ENCODE measurements around the gene SGCG. TPM values are rescaled to one million over a fixed set of nuclear protein-coding genes. Genes with fewer than 3 reads are reported as not detected.

Gene SGCG
- polyA plus RNA-seq, 1 donor from 2014 or later: not detected

DNA sequence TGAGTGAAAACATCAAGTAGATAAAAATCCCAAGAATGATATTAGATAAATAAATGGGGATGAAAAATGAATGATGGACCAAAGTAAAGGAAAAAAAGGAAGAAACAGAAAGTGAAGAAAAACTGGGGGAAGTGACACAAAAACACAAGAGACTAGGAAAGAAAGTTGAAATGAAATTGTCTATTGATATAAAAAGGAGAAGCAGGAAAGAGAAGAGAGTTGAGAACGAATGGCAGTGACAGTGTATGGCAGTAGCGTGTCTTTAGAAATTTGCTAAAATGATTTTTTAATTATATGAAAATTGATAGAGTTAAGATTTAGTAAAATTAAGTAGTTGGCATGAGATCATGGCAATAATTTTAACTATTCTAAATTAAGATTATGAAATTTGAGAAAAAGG lies 36.3 kb upstream of the SGCG start:
- no peaks in the 10 kb centered on the region for H3F3A ChIP-seq (ENCODE audit: insufficient read depth, low read length, poor library complexity, severe bottlenecking)
- no peak overlapping the region for H3K4me2 ChIP-seq (ENCODE audit: low read length)
- H3K27me3 ChIP-seq (ENCODE audit: insufficient read depth, low read depth, low read length): no peaks in the 10 kb centered on the region
- H3K4me3 ChIP-seq (ENCODE audit: low read length): no peak overlapping the region
- no peaks in the 10 kb centered on the region for H3K9me2 ChIP-seq (ENCODE audit: insufficient read depth, low read length)
- H4K20me1 ChIP-seq (ENCODE audit: insufficient read depth): no peaks in the 10 kb centered on the region
- no peak overlapping the region for H3K9ac ChIP-seq (ENCODE audit: low read length)
- no peak overlapping the region for H2AFZ ChIP-seq (ENCODE audit: low read depth, low read length)
- no peaks in the 10 kb centered on the region for H3K9me3 ChIP-seq (ENCODE audit: low read length)
- TF ChIP-seq EZH2 (IDR thresholded peaks at IDR 0.05; ENCODE audit: borderline replicate concordance, insufficient read depth, low read length, poor library complexity, severe bottlenecking) (no peak), RAD21 (conservative IDR thresholded peaks at IDR 0.05) (no peak)
- H3K79me2 ChIP-seq (replicated peaks; ENCODE audit: insufficient read depth, low read length): no peaks in the 10 kb centered on the region
- H3K36me3 ChIP-seq (ENCODE audit: insufficient read depth, low read length): no peaks in the 10 kb centered on the region
- H3K27ac ChIP-seq (ENCODE audit: low read length): no peak overlapping the region

DNA sequence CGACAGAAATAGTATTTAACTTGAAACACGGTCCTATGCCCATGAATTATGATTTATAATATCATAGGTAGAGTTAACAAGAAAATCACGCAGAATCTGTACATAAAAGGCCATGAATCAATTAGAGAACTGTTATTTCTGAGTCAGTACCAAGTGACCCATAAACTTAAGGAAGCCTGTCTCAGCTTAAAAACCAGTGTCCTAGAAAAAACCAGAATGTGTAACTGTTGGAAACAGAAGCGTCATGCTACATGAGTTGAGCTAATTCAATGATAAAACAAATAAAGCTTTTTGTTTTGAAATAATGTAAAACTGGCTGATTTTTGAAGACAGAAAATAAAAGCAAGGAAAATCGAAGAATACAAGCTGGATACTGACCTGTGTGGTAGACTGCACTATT lies 34.8 kb upstream of the SGCG start:
- Histone ChIP-seq H3F3A (ENCODE audit: insufficient read depth, low read length, poor library complexity, severe bottlenecking) (no peaks in the 10 kb centered on the region), H3K9me3 (ENCODE audit: low read length) (no peaks in the 10 kb centered on the region), H3K27me3 (ENCODE audit: insufficient read depth, low read depth, low read length) (no peaks in the 10 kb centered on the region), H3K9ac (ENCODE audit: low read length) (no peak overlapping the region), H3K79me2 (replicated peaks; ENCODE audit: insufficient read depth, low read length) (no peaks in the 10 kb centered on the region), H2AFZ (ENCODE audit: low read depth, low read length) (no peak overlapping the region), H3K9me2 (ENCODE audit: insufficient read depth, low read length) (no peaks in the 10 kb centered on the region), H3K27ac (ENCODE audit: low read length) (no peak overlapping the region), H3K4me3 (ENCODE audit: low read length) (no peak overlapping the region), H4K20me1 (ENCODE audit: insufficient read depth) (no peaks in the 10 kb centered on the region), H3K36me3 (ENCODE audit: insufficient read depth, low read length) (no peaks in the 10 kb centered on the region), H3K4me2 (ENCODE audit: low read length) (no peak overlapping the region)
- TF ChIP-seq EP300 (conservative IDR thresholded peaks at IDR 0.05; ENCODE audit: poor library complexity, severe bottlenecking) (no peak), POLR2AphosphoS5 (IDR thresholded peaks at IDR 0.05) (no peak), EZH2 (IDR thresholded peaks at IDR 0.05; ENCODE audit: borderline replicate concordance, insufficient read depth, low read length, poor library complexity, severe bottlenecking) (no peak), SMC3 (conservative IDR thresholded peaks at IDR 0.05; ENCODE audit: poor library complexity) (no peak), MXI1 (conservative IDR thresholded peaks at IDR 0.05; ENCODE audit: poor library complexity, severe bottlenecking) (no peak), RAD21 (conservative IDR thresholded peaks at IDR 0.05) (no peak), TAF1 (IDR thresholded peaks at IDR 0.05; ENCODE audit: low read depth) (no peak)
- TF ChIP-seq, protein P1, sequence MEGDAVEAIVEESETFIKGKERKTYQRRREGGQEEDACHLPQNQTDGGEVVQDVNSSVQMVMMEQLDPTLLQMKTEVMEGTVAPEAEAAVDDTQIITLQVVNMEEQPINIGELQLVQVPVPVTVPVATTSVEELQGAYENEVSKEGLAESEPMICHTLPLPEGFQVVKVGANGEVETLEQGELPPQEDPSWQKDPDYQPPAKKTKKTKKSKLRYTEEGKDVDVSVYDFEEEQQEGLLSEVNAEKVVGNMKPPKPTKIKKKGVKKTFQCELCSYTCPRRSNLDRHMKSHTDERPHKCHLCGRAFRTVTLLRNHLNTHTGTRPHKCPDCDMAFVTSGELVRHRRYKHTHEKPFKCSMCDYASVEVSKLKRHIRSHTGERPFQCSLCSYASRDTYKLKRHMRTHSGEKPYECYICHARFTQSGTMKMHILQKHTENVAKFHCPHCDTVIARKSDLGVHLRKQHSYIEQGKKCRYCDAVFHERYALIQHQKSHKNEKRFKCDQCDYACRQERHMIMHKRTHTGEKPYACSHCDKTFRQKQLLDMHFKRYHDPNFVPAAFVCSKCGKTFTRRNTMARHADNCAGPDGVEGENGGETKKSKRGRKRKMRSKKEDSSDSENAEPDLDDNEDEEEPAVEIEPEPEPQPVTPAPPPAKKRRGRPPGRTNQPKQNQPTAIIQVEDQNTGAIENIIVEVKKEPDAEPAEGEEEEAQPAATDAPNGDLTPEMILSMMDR (IDR thresholded peaks at IDR 0.05; ENCODE audit: poor library complexity, severe bottlenecking): no peak
- TF ChIP-seq, protein P2, sequence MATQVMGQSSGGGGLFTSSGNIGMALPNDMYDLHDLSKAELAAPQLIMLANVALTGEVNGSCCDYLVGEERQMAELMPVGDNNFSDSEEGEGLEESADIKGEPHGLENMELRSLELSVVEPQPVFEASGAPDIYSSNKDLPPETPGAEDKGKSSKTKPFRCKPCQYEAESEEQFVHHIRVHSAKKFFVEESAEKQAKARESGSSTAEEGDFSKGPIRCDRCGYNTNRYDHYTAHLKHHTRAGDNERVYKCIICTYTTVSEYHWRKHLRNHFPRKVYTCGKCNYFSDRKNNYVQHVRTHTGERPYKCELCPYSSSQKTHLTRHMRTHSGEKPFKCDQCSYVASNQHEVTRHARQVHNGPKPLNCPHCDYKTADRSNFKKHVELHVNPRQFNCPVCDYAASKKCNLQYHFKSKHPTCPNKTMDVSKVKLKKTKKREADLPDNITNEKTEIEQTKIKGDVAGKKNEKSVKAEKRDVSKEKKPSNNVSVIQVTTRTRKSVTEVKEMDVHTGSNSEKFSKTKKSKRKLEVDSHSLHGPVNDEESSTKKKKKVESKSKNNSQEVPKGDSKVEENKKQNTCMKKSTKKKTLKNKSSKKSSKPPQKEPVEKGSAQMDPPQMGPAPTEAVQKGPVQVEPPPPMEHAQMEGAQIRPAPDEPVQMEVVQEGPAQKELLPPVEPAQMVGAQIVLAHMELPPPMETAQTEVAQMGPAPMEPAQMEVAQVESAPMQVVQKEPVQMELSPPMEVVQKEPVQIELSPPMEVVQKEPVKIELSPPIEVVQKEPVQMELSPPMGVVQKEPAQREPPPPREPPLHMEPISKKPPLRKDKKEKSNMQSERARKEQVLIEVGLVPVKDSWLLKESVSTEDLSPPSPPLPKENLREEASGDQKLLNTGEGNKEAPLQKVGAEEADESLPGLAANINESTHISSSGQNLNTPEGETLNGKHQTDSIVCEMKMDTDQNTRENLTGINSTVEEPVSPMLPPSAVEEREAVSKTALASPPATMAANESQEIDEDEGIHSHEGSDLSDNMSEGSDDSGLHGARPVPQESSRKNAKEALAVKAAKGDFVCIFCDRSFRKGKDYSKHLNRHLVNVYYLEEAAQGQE (IDR thresholded peaks at IDR 0.05; ENCODE audit: borderline replicate concordance): no peak
